ENCODE data around the gene UNC119. TPM values are rescaled to one million over a fixed set of nuclear protein-coding genes. Genes with fewer than 3 reads are reported as not detected.
A peak's percentile ranks its signal among the peaks of the same experiment; 100 is the strongest.
"Not testable (repeated sequence)": the region's sequence is repeated elsewhere in the genome, so short reads cannot be mapped to it uniquely, and the experiment has no call there.

UNC119 gene
- total RNA-seq, 3 donors from 2014 or later: 20.5 to 32.3 (median 23.2) TPM

DNA sequence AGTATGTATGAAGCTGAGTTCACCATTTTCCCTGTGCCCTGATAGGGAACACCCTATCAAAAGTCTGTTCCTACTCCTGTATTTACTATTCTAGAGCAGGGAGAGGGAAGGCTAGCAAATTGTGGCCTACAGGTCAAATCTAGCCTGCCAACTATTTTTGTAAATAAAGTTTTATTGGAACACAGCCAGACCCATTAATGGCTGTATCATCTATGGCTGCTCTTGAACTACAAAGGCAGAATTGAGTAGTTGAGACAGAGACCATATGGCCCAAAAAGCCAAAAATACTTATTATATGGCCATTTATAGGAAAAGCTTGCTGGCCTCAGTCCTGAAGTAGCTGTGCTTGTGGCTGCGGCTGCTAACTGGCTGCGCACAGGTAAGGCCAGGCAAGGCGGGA is 28.5 kb upstream of the UNC119 start:
- intact Hi-C loops (cut with DNase I, micrococcal nuclease): no loop called here
- DNase-seq (no peak), ATAC-seq (no peak)
- H3K4me1 ChIP-seq (ENCODE audit: low read depth): peaks cover under 1% of the 10 kb centered on the region
- no peak for TF ChIP-seq CTCF (IDR thresholded peaks at IDR 0.05)
- no peak overlapping the region for H3K4me3 ChIP-seq
- no peaks in the 10 kb centered on the region for H3K36me3 ChIP-seq (ENCODE audit: low read depth)
- no peaks in the 10 kb centered on the region for H3K9me3 ChIP-seq

- intact Hi-C loops (cut with DNase I, micrococcal nuclease): no loop called here
- Histone ChIP-seq H3K36me3 (ENCODE audit: low read depth) (no peaks in the 10 kb centered on the region), H3K4me3 (no peak overlapping the region), H3K4me1 (ENCODE audit: low read depth) (peaks cover 2% of the 10 kb centered on the region), H3K9me3 (no peaks in the 10 kb centered on the region)
- TF ChIP-seq CTCF (IDR thresholded peaks at IDR 0.05): no peak
- DNase-seq: no peak
- ATAC-seq: no peak
Observed at GRCh38 chr17:28579526-28579925, 27.1 kb upstream of the UNC119 start.

GRCh38 chr17:28578246-28579195 is 26.1 kb upstream of the UNC119 start:
- H3K36me3 ChIP-seq (ENCODE audit: low read depth): no peaks in the 10 kb centered on the region
- intact Hi-C loops (cut with DNase I, micrococcal nuclease): no loop called here
- ATAC-seq: no peak
- no peak for TF ChIP-seq CTCF (IDR thresholded peaks at IDR 0.05)
- no peak for DNase-seq
- H3K9me3 ChIP-seq: no peaks in the 10 kb centered on the region
- H3K4me1 ChIP-seq (ENCODE audit: low read depth): peaks cover 2% of the 10 kb centered on the region
- no peak overlapping the region for H3K4me3 ChIP-seq

- ATAC-seq (no peak), DNase-seq (no peak)
- peaks cover 7% of the 10 kb centered on the region for H3K4me1 ChIP-seq (ENCODE audit: low read depth)
- no peak overlapping the region for H3K4me3 ChIP-seq
- no peak for TF ChIP-seq CTCF (IDR thresholded peaks at IDR 0.05)
- H3K36me3 ChIP-seq (ENCODE audit: low read depth): no peaks in the 10 kb centered on the region
- intact Hi-C loops (cut with DNase I, micrococcal nuclease): no loop called here
- no peaks in the 10 kb centered on the region for H3K9me3 ChIP-seq
Observed at GRCh38 chr17:28577466-28577824, 25.0 kb upstream of the UNC119 start.

- ATAC-seq: peak; percentile 97
- intact Hi-C loops (cut with DNase I, micrococcal nuclease): no loop called here
- TF ChIP-seq CTCF (IDR thresholded peaks at IDR 0.05): no peak
Observed at GRCh38 chr17:28576758-28577465, 24.5 kb upstream of the UNC119 start, which contains the start of gene ALDOC. TSS of gene ALDOC (minus strand) at chr17:28576895. CDS start at chr17:28575532, 1,363 bp downstream.

DNA sequence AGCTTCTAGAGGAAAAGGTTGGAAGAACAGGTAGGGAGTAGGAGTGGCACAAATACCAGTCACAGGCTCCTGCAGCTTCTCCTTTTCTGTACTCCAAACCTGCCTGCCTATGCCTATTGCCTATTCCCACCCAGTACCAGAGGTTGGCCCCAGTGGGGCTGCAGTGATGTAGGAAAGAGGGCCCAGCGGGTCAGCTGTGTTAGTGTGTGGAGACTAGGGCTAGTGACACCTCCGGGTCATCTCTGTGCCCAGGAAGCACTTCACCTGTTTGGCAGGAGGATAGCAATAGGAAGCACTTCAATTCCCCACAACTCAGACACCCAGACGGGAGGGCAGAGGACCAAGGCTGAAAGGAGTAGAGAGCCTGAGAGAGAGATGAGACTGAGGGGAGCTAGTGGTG is 23.6 kb upstream of the UNC119 start:
- H3K36me3 ChIP-seq (ENCODE audit: low read depth); H3K9me3 ChIP-seq; DNase-seq; H3K4me3 ChIP-seq; intact Hi-C loops (cut with DNase I, micrococcal nuclease); ATAC-seq: not testable (repeated sequence)
- H3K4me1 ChIP-seq (ENCODE audit: low read depth): peaks cover 14% of the 10 kb centered on the region

More at GRCh38 chr17:28576758-28577465, 24.5 kb upstream of the UNC119 start, which contains the start of gene ALDOC:
- no peak within 1 kb of the TSS for H3K4me3 ChIP-seq
- H3K9me3 ChIP-seq: no peaks in the 10 kb centered on the region
- peak; percentile 99 to 100 (median 99) for DNase-seq
- peaks cover 12% of the 10 kb centered on the region for H3K4me1 ChIP-seq (ENCODE audit: low read depth)
- H3K36me3 ChIP-seq (ENCODE audit: low read depth): no peaks in the 10 kb centered on the region

Data from mucosa of descending colon (tissue), 3 donors.